HFFc6 (cell line): ENCODE measurements around the gene LPAR1. TPM values are rescaled to one million over a fixed set of nuclear protein-coding genes. Genes with fewer than 3 reads are reported as not detected.

Experiments
- DNase-seq: peaks from one replicate; pipeline ENCODE4 v3.0.0-alpha.2; 2018
- H3K27ac Mint-ChIP-seq: 2 replicates; pipeline ENCODE4 v1.8.0; 2020; ENCODE audit warnings: mild to moderate bottlenecking, mixed read lengths
- H3K27me3 Mint-ChIP-seq: 2 replicates; pipeline ENCODE4 v1.8.0; 2021; ENCODE audit warnings: mild to moderate bottlenecking, moderate library complexity, mixed read lengths; ENCODE audit not compliant: insufficient read depth
- H3K36me3 Mint-ChIP-seq: 2 replicates; pipeline ENCODE4 v1.8.0; 2021; ENCODE audit warnings: low read depth, mixed read lengths
- H3K4me1 Mint-ChIP-seq: 2 replicates; pipeline ENCODE4 v1.8.0; 2020; ENCODE audit warnings: low read depth, mixed read lengths
- H3K4me3 Mint-ChIP-seq: 2 replicates; pipeline ENCODE4 v1.8.0; 2020; ENCODE audit warnings: mild to moderate bottlenecking, moderate library complexity, mixed read lengths
- H3K9me3 Mint-ChIP-seq: 2 replicates; pipeline ENCODE4 v1.8.0; 2020; ENCODE audit warnings: mild to moderate bottlenecking, mixed read lengths
- total RNA-seq, 6 experiments: library from RNA; stranded (reverse); fragmentation: NEBNext Ultra II Directional; extraction: Animal tissue kit (Norgen Biotek cat#: 25700); gene quantifications; 2 replicates in 1 of 6; 3 replicates in 5 of 6; pipeline ENCODE4 v1.2.3, GENCODE V29; 2021
- TF ChIP-seq, protein P1 (sequence below): fragments of 200-600 bp; sonication (generic); IDR thresholded peaks from 2 replicates; pipeline ENCODE4 v1.5.0; 2021; ENCODE audit warnings: antibody characterized with exemption, mild to moderate bottlenecking

LPAR1 gene
- total RNA-seq, 6 experiments from 2014 or later: 70.6 to 148 (median 123) TPM

DNA sequence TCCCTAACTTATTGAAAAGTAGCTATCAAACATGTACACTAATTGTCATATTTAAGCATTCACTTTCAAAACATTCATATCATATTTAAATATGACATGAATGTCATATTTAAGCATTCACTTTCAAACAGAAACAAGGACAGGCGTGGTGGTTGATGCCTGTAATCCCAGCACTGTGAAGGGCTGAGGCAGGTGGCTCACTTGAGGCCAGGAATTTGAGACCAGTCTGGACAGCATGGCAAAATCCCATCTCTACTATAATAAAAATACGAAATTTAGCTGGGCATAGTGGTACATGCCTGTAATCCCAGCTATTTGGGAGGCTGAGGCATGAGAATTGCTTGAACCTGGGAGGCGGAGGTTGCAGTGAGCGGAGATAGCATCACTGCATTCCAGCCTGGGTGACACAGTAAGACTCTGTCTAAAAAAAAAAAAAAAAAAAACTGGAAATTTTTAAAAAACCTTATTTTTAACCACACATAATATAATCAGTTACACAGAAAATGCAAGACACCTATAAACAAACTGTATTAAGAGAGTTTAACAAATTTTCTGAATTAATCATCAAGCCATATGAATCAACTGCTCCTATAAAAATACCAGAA is 88.1 kb downstream of the LPAR1 start:
- peak; percentile 65 for DNase-seq
- peak overlapping the region; percentile 54 for H3K4me3 Mint-ChIP-seq
- H3K27me3 Mint-ChIP-seq: peaks cover 2% of the 10 kb centered on the region
- peaks cover 17% of the 10 kb centered on the region for H3K9me3 Mint-ChIP-seq
- H3K36me3 Mint-ChIP-seq: peaks cover 69% of the 10 kb centered on the region
- peak overlapping the region; percentile 88 for H3K27ac Mint-ChIP-seq
- TF ChIP-seq, protein P1, sequence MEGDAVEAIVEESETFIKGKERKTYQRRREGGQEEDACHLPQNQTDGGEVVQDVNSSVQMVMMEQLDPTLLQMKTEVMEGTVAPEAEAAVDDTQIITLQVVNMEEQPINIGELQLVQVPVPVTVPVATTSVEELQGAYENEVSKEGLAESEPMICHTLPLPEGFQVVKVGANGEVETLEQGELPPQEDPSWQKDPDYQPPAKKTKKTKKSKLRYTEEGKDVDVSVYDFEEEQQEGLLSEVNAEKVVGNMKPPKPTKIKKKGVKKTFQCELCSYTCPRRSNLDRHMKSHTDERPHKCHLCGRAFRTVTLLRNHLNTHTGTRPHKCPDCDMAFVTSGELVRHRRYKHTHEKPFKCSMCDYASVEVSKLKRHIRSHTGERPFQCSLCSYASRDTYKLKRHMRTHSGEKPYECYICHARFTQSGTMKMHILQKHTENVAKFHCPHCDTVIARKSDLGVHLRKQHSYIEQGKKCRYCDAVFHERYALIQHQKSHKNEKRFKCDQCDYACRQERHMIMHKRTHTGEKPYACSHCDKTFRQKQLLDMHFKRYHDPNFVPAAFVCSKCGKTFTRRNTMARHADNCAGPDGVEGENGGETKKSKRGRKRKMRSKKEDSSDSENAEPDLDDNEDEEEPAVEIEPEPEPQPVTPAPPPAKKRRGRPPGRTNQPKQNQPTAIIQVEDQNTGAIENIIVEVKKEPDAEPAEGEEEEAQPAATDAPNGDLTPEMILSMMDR: no peak
- H3K4me1 Mint-ChIP-seq: peaks cover 98% of the 10 kb centered on the region

DNA sequence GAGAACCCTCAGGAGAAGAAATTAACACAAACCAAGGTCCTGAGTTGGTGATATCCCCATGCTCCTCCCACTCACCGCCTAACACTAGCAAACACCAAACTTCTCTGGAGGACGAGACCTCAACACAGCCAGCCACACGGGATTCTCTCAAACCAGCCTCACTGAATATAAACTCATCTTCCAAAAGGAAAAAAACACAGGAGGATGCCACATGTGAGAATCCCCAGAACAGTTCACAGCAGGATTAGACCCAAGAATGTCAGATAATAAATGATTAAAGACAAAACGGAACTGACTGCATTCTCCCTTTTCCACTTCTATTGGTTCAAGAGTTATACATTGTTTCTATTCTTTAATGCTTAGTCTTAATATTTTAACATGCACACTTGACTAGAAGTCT is 89.2 kb downstream of the LPAR1 start:
- TF ChIP-seq, protein P1: no peak
- DNase-seq: no peak
- Mint-ChIP-seq H3K9me3 (peaks cover 8% of the 10 kb centered on the region), H3K4me3 (peak overlapping the region; percentile 54; the same call in 1 of the 2 replicates), H3K27ac (peak overlapping the region; percentile 88), H3K36me3 (peaks cover 67% of the 10 kb centered on the region), H3K4me1 (peaks cover 97% of the 10 kb centered on the region), H3K27me3 (peaks cover 2% of the 10 kb centered on the region)

DNA sequence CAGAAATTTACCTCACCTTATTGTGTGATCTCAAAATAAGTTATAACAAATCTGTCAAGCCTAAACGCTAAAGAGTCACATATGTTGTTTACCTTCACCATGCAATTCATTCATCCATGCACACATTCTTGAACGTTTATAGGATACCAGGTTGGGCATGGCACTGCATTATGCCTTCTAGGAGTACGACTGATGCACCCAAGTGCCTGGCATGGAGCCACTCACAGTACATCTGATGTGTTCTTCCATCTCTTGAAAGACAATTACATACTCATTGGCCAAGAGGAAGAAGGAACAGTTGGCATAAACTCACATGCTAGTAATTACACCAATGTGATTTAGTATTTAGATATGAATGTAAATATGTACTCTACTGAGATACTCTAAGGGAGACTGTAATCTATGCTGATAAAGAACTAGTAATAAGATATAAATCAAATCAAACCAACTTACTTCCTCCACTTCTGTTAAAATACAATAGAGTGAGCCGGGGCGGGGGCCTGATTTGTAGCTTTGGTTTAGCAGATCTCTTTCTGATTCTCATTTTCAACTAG is 90.7 kb downstream of the LPAR1 start:
- Mint-ChIP-seq H3K27ac (0 out of 2 replicates have a peak overlapping the region, but pooled peaks have one; percentile 27), H3K27me3 (peaks cover 2% of the 10 kb centered on the region; the same call in 1 of the 2 replicates), H3K4me1 (peaks cover 97% of the 10 kb centered on the region), H3K4me3 (no peak overlapping the region), H3K9me3 (no peaks in the 10 kb centered on the region), H3K36me3 (peaks cover 59% of the 10 kb centered on the region)
- TF ChIP-seq, protein P1: no peak
- DNase-seq: no peak

DNA sequence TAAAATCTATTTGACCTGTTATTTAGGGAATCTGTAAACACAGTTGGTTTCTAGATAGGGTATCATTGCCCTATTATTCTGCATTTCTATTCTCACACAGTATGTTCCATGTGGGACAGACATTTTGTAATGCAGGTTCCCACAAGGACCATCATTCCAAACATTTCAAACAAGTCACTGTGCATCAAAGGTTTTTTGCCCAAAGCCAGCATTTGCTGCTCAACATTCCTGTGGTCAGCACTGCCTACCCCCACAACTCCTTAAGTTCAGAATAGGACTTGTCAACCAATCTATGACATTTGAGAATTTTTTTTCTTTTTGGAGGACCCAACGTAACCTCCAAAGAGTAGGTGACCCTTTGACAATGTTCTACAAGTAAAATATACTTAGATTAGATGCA is 95.7 kb downstream of the LPAR1 start:
- Mint-ChIP-seq H3K27ac (peak overlapping the region; percentile 43), H3K27me3 (no peaks in the 10 kb centered on the region; the same call in 1 of the 2 replicates), H3K4me3 (peak overlapping the region; percentile 49; the same call in 1 of the 2 replicates), H3K9me3 (peaks cover 6% of the 10 kb centered on the region; the same call in 1 of the 2 replicates), H3K36me3 (peaks cover 85% of the 10 kb centered on the region), H3K4me1 (peaks cover 91% of the 10 kb centered on the region)
- DNase-seq: peak; percentile 42
- TF ChIP-seq, protein P1: no peak

DNA sequence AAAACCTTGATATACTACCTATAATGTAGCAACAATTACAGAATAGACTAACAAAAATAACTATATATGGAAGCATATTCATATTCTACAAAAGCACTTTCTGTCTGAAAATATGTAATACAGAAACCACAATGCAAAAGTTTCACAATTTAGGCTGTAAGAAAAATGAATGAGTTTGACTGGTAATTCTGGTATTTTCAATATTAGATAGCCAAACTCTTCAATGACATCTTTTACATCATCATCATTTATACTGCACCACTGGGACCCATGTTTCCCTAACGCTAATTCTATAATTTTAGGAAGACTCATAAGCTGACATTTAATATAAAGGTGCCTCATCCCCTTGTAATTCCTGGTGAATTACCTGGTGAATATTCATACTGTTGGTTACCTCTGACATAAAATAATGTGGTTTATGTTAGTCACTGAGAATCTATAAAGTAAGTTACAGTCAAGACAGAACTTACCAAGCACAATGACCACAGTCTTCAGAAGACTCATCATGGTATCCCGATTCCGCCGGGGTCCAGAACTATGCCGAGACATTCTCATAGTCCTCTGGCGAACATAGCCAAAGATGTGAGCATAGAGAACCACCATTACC is 97.2 kb downstream of the LPAR1 start:
- no peak overlapping the region for H3K4me3 Mint-ChIP-seq
- H3K27ac Mint-ChIP-seq: peak overlapping the region; percentile 43; the same call in 1 of the 2 replicates
- DNase-seq: no peak
- no peaks in the 10 kb centered on the region for H3K27me3 Mint-ChIP-seq
- TF ChIP-seq, protein P1: no peak
- H3K36me3 Mint-ChIP-seq: peaks cover 76% of the 10 kb centered on the region
- peaks cover 6% of the 10 kb centered on the region; the same call in 1 of the 2 replicates for H3K9me3 Mint-ChIP-seq
- H3K4me1 Mint-ChIP-seq: peaks cover 93% of the 10 kb centered on the region
